ENCODE results near the gene CEP95. TPM values are rescaled to one million over a fixed set of nuclear protein-coding genes. Genes with fewer than 3 reads are reported as not detected.

The CEP95 gene
- total and polyA plus RNA-seq, 2 of the 13 experiments (the other 11 are each of a cell fraction or from before 2014, with no cell fraction given), result 65.9 to 68.8 TPM

DNA sequence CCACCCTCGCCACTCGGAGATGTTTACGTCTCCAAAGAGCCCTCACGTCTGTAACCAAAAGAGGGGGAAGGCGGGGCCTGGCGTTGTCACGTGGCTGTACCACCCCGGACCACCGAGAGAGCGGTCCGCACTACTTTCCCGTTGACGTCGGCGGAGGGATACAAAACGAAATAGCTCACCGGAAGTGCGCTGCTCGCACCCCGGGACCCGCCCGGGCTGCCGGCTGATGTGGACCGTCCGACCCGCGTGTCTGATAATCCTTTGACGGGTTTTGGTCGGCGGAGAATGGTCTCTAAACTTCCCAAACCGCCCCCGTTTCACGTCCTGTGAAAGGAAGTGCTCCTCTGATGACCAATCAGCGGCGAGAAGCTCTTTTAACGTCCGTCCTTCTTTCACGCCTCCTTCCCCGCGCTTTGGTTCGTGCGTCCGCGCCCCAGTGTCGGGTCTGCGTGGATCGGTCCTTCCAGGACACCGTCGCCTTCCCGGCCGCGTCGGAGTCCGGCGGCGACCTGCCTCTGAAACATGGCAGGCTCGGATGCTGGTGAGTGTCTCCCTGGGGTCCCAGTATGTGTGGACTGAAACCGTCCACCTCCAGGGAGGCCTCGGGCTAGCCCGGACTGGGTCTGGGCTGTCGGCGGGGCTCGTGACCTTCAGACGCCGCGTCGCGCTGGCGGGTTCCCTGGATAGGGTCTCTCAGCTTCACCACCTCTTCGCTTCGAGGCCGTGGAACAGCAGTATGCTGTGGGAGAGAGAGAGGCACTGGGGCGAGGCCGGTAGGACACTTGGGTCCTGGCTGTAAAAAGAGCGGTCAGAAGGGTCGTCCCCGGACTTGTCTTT lies at the start of gene CEP95 (continued):
- TF ChIP-seq AHDC1 (CRISPR knock-in tag; IDR thresholded peaks at IDR 0.05; ENCODE audit: borderline replicate concordance), result no peak; the same call in 1 of the 2 replicates
- TF ChIP-seq ZNF792 (CRISPR knock-in tag; IDR thresholded peaks at IDR 0.05), result no peak
- peak; percentile 93 for TF ChIP-seq CREB1 (IDR thresholded peaks at IDR 0.05)
- TF ChIP-seq CREB1 (CRISPR knock-in tag; IDR thresholded peaks at IDR 0.05), result peak; percentile 95
- TF ChIP-seq SRSF9 (IDR thresholded peaks at IDR 0.05; ENCODE audit: borderline replicate concordance, insufficient read depth, low read depth, low read length, poor library complexity, severe bottlenecking), result no peak
- peak; percentile 80; the same call in 1 of the 2 replicates for TF ChIP-seq ZMAT3 (CRISPR knock-in tag; conservative IDR thresholded peaks at IDR 0.05)
- TF ChIP-seq POLR2AphosphoS5 (IDR thresholded peaks at IDR 0.05; ENCODE audit: low read depth, low read length), result peak; percentile 78
- peak; percentile 95 for TF ChIP-seq GABPB1 (CRISPR knock-in tag; IDR thresholded peaks at IDR 0.05)
- peak; percentile 92 for TF ChIP-seq SPEN (CRISPR knock-in tag; IDR thresholded peaks at IDR 0.05; ENCODE audit: low read depth)
- TF ChIP-seq, protein P1, sequence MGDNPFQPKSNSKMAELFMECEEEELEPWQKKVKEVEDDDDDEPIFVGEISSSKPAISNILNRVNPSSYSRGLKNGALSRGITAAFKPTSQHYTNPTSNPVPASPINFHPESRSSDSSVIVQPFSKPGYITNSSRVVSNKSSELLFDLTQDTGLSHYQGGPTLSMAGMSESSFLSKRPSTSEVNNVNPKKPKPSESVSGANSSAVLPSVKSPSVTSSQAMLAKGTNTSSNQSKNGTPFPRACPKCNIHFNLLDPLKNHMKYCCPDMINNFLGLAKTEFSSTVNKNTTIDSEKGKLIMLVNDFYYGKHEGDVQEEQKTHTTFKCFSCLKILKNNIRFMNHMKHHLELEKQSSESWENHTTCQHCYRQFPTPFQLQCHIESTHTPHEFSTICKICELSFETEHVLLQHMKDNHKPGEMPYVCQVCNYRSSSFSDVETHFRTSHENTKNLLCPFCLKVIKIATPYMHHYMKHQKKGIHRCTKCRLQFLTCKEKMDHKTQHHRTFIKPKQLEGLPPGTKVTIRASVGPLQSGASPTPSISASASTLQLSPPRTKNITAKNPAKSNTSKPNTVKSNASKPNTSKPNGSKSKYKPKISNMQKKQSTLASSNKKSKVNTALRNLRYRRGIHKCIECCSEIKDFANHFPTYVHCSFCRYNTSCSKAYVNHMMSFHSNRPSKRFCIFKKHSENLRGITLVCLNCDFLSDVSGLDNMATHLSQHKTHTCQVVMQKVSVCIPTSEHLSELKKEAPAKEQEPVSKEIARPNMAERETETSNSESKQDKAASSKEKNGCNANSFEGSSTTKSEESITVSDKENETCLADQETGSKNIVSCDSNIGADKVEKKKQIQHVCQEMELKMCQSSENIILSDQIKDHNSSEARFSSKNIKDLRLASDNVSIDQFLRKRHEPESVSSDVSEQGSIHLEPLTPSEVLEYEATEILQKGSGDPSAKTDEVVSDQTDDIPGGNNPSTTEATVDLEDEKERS (CRISPR knock-in tag; IDR thresholded peaks at IDR 0.05), result no peak
- no peak for TF ChIP-seq NPAS2 (CRISPR knock-in tag; IDR thresholded peaks at IDR 0.05; ENCODE audit: borderline replicate concordance)
- TF ChIP-seq ZNF138 (CRISPR knock-in tag; IDR thresholded peaks at IDR 0.05; ENCODE audit: low read depth), result no peak; the same call in 1 of the 2 replicates
- peak; percentile 50; the same call in 1 of the 2 replicates for TF ChIP-seq ZBTB14 (CRISPR knock-in tag; IDR thresholded peaks at IDR 0.05)
- TF ChIP-seq PTBP1 (IDR thresholded peaks at IDR 0.05; ENCODE audit: low read depth, low read length, poor library complexity, severe bottlenecking), result no peak
- TF ChIP-seq, protein P2, sequence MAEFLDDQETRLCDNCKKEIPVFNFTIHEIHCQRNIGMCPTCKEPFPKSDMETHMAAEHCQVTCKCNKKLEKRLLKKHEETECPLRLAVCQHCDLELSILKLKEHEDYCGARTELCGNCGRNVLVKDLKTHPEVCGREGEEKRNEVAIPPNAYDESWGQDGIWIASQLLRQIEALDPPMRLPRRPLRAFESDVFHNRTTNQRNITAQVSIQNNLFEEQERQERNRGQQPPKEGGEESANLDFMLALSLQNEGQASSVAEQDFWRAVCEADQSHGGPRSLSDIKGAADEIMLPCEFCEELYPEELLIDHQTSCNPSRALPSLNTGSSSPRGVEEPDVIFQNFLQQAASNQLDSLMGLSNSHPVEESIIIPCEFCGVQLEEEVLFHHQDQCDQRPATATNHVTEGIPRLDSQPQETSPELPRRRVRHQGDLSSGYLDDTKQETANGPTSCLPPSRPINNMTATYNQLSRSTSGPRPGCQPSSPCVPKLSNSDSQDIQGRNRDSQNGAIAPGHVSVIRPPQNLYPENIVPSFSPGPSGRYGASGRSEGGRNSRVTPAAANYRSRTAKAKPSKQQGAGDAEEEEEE (CRISPR knock-in tag; IDR thresholded peaks at IDR 0.05; ENCODE audit: borderline replicate concordance), result peak; percentile 93; the same call in 1 of the 2 replicates

All from HepG2 (cell line).